Heart right ventricle (tissue), 16 donors: Measurements from ENCODE around the gene LRRC8D. TPM values are rescaled to one million over a fixed set of nuclear protein-coding genes. Genes with fewer than 3 reads are reported as not detected.
A peak's percentile ranks its signal among the peaks of the same experiment; 100 is the strongest.

Experiments used
- ATAC-seq, 8 donors: fragments of 200-7000 bp; cut with Tn5 transposase; one replicate each; pipeline ENCODE4 v1.9.1; 2020; ENCODE audit warnings: mild to moderate bottlenecking in 8 of 8, moderate library complexity in 8 of 8, moderate number of reproducible peaks in 1 of 8
- DNase-seq, 2 donors: peaks; one replicate each; pipeline ENCODE4 v3.0.0-alpha.2; 2020
- H3K27ac ChIP-seq, 10 donors: fragments of 200-600 bp; sonication (generic) in 2 of 10; one replicate each; pipeline versions ENCODE4 v1.5.0 to v1.8.0; 2020 to 2022; ENCODE audit warnings: mild to moderate bottlenecking in 3 of 10
- H3K27me3 ChIP-seq, 7 donors: fragments of 200-600 bp; one replicate each; pipeline ENCODE4 v1.8.0; 2021 to 2022; ENCODE audit warnings: mild to moderate bottlenecking in 2 of 7
- H3K36me3 ChIP-seq, 9 donors: fragments of 200-600 bp; sonication (generic) in 1 of 9; one replicate each; pipeline versions ENCODE4 v1.5.0 to v1.8.0; 2020 to 2022; ENCODE audit warnings: mild to moderate bottlenecking in 2 of 9
- H3K4me1 ChIP-seq, 9 donors: fragments of 200-600 bp; sonication (generic) in 1 of 9; one replicate each; pipeline versions ENCODE4 v1.5.0 to v1.8.0; 2020 to 2022; ENCODE audit warnings: mild to moderate bottlenecking in 4 of 9
- H3K4me3 ChIP-seq, 10 donors: fragments of 200-600 bp; sonication (generic) in 2 of 10; one replicate each; pipeline versions ENCODE4 v1.5.0 to v1.8.0; 2020 to 2022; ENCODE audit warnings: mild to moderate bottlenecking in 7 of 10, moderate library complexity in 2 of 10
- H3K9me3 ChIP-seq, 11 donors: fragments of 200-600 bp in 10 of 11; sonication (generic) in 2 of 11; one replicate each; pipeline versions ENCODE4 v1.5.0 to v1.8.0; 2013 to 2022; ENCODE audit warnings: mild to moderate bottlenecking in 2 of 11, control low read depth in 1 of 11, moderate library complexity in 1 of 11
- CTCF ChIP-seq, 9 donors: fragments of 200-600 bp; sonication (generic) in 2 of 9; IDR thresholded peaks; one replicate each; pipeline versions ENCODE4 v1.5.0 to v1.8.0; 2021 to 2022; ENCODE audit warnings: antibody characterized with exemption in 9 of 9, mild to moderate bottlenecking in 5 of 9, moderate library complexity in 1 of 9
- WGBS, 2 donors: extraction: QIAGEN DNeasy Blood & Tissue Kit; methylation state at CpG; one replicate each; pipeline ENCODE4 v1.1.7; 2013; ENCODE audit warnings: inconsistent platforms in 1 of 2; 5-methylcytosine and 5-hydroxymethylcytosine counted together
- intact Hi-C, 10 donors: fragments of 100-400 bp; cut with DNase I; formaldehyde crosslinking; loops; one replicate each; pipeline versions ENCODE4 v1.11.1 to v1.14.2; 2022
- polyA plus RNA-seq, 2 donors: library from polyadenylated mRNA; stranded (reverse); fragments of 200-250 nt; gene quantifications; one replicate each; pipeline ENCODE4 v1.2.3, GENCODE V29; 2013
- total RNA-seq, 10 donors: library from RNA; stranded (reverse); fragmentation: NEBNext Ultra II Directional in 3 of 10; extraction: Animal tissue kit (Norgen Biotek cat#: 25700) in 3 of 10; gene quantifications; one replicate each; pipeline versions ENCODE4 v1.2.1 to v1.2.4, GENCODE V29; 2021 to 2023
- donor health status: Arrhythmogenic right ventricular cardiomyopathy.
- donor health status: ischemic (EF 13 %, LVEDD 7.1; RV severe dilation, severe dysfunction).
- donor health status: healthy with polysubstance abuse.
- donor health status: DM: no; HTN: yes; CAD: no.
- donor health status: DM: no; HTN: no; CAD: no.
- donor health status: ischemic (EF 25% LVEDD 6.9; RV normal size, moderate dysfunction).
- donor health status: ischemic (EF 25% LVEDD 5.7; RV mildly dilated, moderate dysfunction).
- donor health status: healthy.
- donor health status: DM: yes; HTN: yes; CAD: no.
- donor health status: Ischemic cardiomyopathy.
- donor health status: ischemic (EF 35%, LVEDD 5.7; RV mildly dilated, moderate dysfunction).
- donor health status: nonischemic (EF 11% LVEDD 7.7; RV severe dilation, severe dysfunction).
- donor health status: DM: yes; HTN: yes; CAD: no.
- donor health status: PGD.
- donor health status: ischemic (EF 29% LVEDD 5.4; RV normal size, mild dysfunction).
- donor health status: nonischemic (EF 23%, LVEDD 6.1; RV moderate dilation, normal function).

LRRC8D gene
- total and polyA plus RNA-seq, 12 donors = 3.0 to 11.0 (median 6.6) TPM

GRCh38 chr1:89900791-89901708 lies 80.2 kb downstream of the LRRC8D start:
- no peak overlapping the region for H3K27ac ChIP-seq
- no peaks in the 10 kb centered on the region for H3K27me3 ChIP-seq
- WGBS, 2 donors = 76 to 90% methylated on average over 6 of the region's 6 CpGs
- no peaks in the 10 kb centered on the region for H3K36me3 ChIP-seq
- H3K4me1 ChIP-seq = peaks cover 6 to 63% (median 33%) of the 10 kb centered on the region in 9 donors
- intact Hi-C loops = loop anchor here in 2 of 10 donors (10.0 kb wide), 1 partner anchor 56 kb away; no protein-coding TSS in a partner anchor
- ATAC-seq (no peak), DNase-seq (no peak)
- H3K9me3 ChIP-seq = no peaks in the 10 kb centered on the region
- TF ChIP-seq CTCF (IDR thresholded peaks at IDR 0.05) = no peak
- no peak overlapping the region for H3K4me3 ChIP-seq

- Histone ChIP-seq H3K27ac (no peak overlapping the region), H3K4me3 (no peak overlapping the region), H3K9me3 (no peaks in the 10 kb centered on the region), H3K4me1 (peaks cover 12 to 69% (median 43%) of the 10 kb centered on the region in 9 donors), H3K36me3 (no peaks in the 10 kb centered on the region), H3K27me3 (no peaks in the 10 kb centered on the region)
- intact Hi-C loops = loop anchor here in 2 of 10 donors (10.0 kb wide), 1 partner anchor 57 kb away; no protein-coding TSS in a partner anchor
- DNase-seq (no peak), ATAC-seq (no peak)
- 88 to 91% methylated on average over 9 of the region's 9 CpGs for WGBS, 2 donors
- no peak for TF ChIP-seq CTCF (IDR thresholded peaks at IDR 0.05)
These were observed 81.3 kb downstream of the LRRC8D start for GRCh38 chr1:89901957-89902669.

DNA sequence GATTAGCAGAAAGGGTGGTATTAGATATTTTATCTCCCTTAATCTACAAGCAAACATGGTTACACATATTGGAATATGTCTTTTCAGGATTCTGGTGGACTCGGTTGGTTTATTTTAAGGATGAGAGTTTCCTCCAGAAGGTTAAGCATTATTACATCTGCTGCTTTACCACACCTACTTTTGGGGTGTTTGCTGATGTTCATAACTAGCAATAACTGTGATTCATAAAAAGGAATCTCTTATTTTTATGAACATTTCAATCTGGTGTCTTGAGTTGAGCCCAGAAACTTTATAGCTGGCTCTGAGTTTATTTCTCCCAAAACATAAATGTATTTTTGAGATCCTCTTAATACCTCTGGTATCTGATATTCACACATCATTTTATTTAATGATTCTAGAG lies 82.7 kb downstream of the LRRC8D start:
- Histone ChIP-seq H3K27me3 (no peaks in the 10 kb centered on the region), H3K36me3 (no peaks in the 10 kb centered on the region), H3K4me1 (peaks cover 12 to 69% (median 53%) of the 10 kb centered on the region in 9 donors), H3K4me3 (no peak overlapping the region), H3K9me3 (no peaks in the 10 kb centered on the region), H3K27ac (peak overlapping the region in 9 of 10 donors; percentile 24 to 78 (median 56))
- DNase-seq (no peak), ATAC-seq (no peak)
- 58 to 69% methylated on average over 1 of the region's 1 CpG for WGBS, 2 donors
- TF ChIP-seq CTCF (IDR thresholded peaks at IDR 0.05) = no peak
- intact Hi-C loops = loop anchor here in 2 of 10 donors (10.0 kb wide), 1 partner anchor 59 kb away; no protein-coding TSS in a partner anchor
